Measurements from ENCODE around the gene CRLF3. TPM values are rescaled to one million over a fixed set of nuclear protein-coding genes. Genes with fewer than 3 reads are reported as not detected.

Gene CRLF3
- total and polyA plus RNA-seq, 10 of the 15 experiments (the other 5 are each of a cell fraction or from before 2014, with no cell fraction given): 10.0 to 39.2 (median 26.7) TPM

DNA sequence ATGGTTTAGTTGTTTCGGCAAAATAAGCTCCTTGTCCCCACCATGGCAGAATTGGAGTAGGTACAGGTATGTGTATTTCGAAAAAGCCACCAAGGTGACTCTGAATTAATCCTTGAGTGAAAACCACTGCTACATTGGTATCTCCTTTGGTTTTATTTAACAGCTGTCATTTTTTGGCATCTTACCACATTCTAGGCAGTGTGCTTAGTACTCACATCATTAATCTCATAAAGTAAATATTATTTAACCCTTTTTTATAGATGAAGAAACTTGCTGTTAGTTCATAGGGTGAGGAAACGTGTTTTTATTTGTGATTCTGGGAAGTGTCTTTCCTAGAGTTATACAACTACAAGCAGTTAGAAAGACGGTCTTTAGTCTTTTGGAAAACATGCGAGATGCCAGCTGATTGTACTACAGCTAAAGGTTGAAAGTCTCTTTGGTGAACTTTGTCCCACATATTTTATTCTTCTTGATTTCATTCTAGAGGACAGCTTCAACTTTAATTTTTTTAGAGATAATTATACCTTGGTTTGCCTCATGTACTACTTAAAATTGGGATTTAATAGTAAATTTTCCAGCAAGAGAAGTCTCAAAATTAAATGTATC is 13.8 kb upstream of the CRLF3 start (continued):
- TF ChIP-seq, protein P1, sequence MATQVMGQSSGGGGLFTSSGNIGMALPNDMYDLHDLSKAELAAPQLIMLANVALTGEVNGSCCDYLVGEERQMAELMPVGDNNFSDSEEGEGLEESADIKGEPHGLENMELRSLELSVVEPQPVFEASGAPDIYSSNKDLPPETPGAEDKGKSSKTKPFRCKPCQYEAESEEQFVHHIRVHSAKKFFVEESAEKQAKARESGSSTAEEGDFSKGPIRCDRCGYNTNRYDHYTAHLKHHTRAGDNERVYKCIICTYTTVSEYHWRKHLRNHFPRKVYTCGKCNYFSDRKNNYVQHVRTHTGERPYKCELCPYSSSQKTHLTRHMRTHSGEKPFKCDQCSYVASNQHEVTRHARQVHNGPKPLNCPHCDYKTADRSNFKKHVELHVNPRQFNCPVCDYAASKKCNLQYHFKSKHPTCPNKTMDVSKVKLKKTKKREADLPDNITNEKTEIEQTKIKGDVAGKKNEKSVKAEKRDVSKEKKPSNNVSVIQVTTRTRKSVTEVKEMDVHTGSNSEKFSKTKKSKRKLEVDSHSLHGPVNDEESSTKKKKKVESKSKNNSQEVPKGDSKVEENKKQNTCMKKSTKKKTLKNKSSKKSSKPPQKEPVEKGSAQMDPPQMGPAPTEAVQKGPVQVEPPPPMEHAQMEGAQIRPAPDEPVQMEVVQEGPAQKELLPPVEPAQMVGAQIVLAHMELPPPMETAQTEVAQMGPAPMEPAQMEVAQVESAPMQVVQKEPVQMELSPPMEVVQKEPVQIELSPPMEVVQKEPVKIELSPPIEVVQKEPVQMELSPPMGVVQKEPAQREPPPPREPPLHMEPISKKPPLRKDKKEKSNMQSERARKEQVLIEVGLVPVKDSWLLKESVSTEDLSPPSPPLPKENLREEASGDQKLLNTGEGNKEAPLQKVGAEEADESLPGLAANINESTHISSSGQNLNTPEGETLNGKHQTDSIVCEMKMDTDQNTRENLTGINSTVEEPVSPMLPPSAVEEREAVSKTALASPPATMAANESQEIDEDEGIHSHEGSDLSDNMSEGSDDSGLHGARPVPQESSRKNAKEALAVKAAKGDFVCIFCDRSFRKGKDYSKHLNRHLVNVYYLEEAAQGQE (IDR thresholded peaks at IDR 0.05; ENCODE audit: low read depth, low read length): no peak
- no peak for TF ChIP-seq DPF2 (IDR thresholded peaks at IDR 0.05)

- DNase-seq (ENCODE audit: low read depth, low spot score): no peak
- Histone ChIP-seq H2AFZ (ENCODE audit: control insufficient read depth, low read depth, low read length) (peak overlapping the region; percentile 97), H3K4me2 (ENCODE audit: control insufficient read depth, insufficient read depth) (peak overlapping the region; percentile 92), H3K36me3 (ENCODE audit: control insufficient read depth in 2 of 2, insufficient read depth in 2 of 2, low read length in 1 of 2) (no peaks in the 10 kb centered on the region), H3K9me3 (replicated peaks; ENCODE audit: control insufficient read depth, insufficient read depth, low read length) (no peaks in the 10 kb centered on the region), H3K4me1 (ENCODE audit: control insufficient read depth, insufficient read depth, low read length) (peaks cover 4% of the 10 kb centered on the region; the same call in 1 of the 2 replicates), H4K20me1 (ENCODE audit: control insufficient read depth, insufficient read depth) (no peaks in the 10 kb centered on the region), H3K27ac (ENCODE audit: control insufficient read depth, insufficient read depth) (peak overlapping the region; percentile 92), H3K9ac (ENCODE audit: control insufficient read depth, insufficient read depth, low read length) (peak overlapping the region; percentile 97), H3K27me3 (replicated peaks in 1 of 2; ENCODE audit: control insufficient read depth in 2 of 2, insufficient read depth in 2 of 2, low read length in 1 of 2) (no peaks in the 10 kb centered on the region), H3K79me2 (ENCODE audit: control insufficient read depth, insufficient read depth, low read length) (peaks cover 35% of the 10 kb centered on the region), H3K4me3 (peak overlapping the region; percentile 98)
- under 1% methylated on average over 15 of the region's 15 CpGs for WGBS (ENCODE audit: insufficient coverage, insufficient replicate concordance, low lambda C conversion rate, missing lambda C conversion rate)
- ChIA-PET SMC1A (ENCODE audit: uncharacterized antibody, unreplicated experiment) (interaction anchor here (1.2 to 3.6 kb wide), 3 partner anchors 8 to 23 kb away, joined by 3 to 14 read pairs (median 7); partner anchors contain the start of gene CRLF3), CTCF (interaction anchor here (0.9 to 2.8 kb wide), 3 partner anchors 8 to 113 kb away, joined by 4 to 12 read pairs (median 4); no protein-coding TSS in a partner anchor), RAD21 (ENCODE audit: unreplicated experiment) (no interaction called here), POLR2A (interaction anchor here (0.5 kb wide), 1 partner anchor 552 kb away, joined by 4 read pairs; no protein-coding TSS in a partner anchor)
- FAIRE-seq: no peak
- TSS peak; percentile 63 for BruUV-seq (replicated peaks)
- peak; percentile 16 for ATAC-seq
- in situ Hi-C loops (cut with MboI) (no loop called here), intact Hi-C loops (cut with micrococcal nuclease; ENCODE audit: unreplicated experiment) (no loop called here)
- TF ChIP-seq ZNF384 (IDR thresholded peaks at IDR 0.05; ENCODE audit: borderline replicate concordance, low read depth, low read length) (no peak), BCL11A (IDR thresholded peaks at IDR 0.05; ENCODE audit: low read depth, low read length) (no peak), RB1 (IDR thresholded peaks at IDR 0.05; ENCODE audit: borderline replicate concordance) (no peak), SMAD5 (IDR thresholded peaks at IDR 0.05; ENCODE audit: low read depth) (0 out of 2 replicates have a peak, but pooled peaks have one; percentile 31), RUNX3 (IDR thresholded peaks at IDR 0.05; ENCODE audit: low read length) (peak; percentile 35; the same call in 1 of the 2 replicates), ESRRA (IDR thresholded peaks at IDR 0.05; ENCODE audit: low read length) (no peak), PAX8 (IDR thresholded peaks at IDR 0.05) (no peak), FOS (IDR thresholded peaks at IDR 0.05; ENCODE audit: borderline replicate concordance, extremely low read depth, insufficient read length) (no peak), SUPT20H (IDR thresholded peaks at IDR 0.05; ENCODE audit: borderline replicate concordance, control insufficient read depth, low read depth, low read length) (no peak), GABPA (IDR thresholded peaks at IDR 0.05; ENCODE audit: low read depth) (no peak), RAD51 (IDR thresholded peaks at IDR 0.05) (no peak), NRF1 (conservative IDR thresholded peaks at IDR 0.05; ENCODE audit: low read depth, low read length) (no peak), MEF2B (IDR thresholded peaks at IDR 0.05; ENCODE audit: partially characterized antibody, poor library complexity, severe bottlenecking) (no peak), E4F1 (IDR thresholded peaks at IDR 0.05; ENCODE audit: borderline replicate concordance, partially characterized antibody) (no peak)
These were observed 8.1 kb upstream of the CRLF3 start for GRCh38 chr17:30832438-30833124.

Data from GM12878 (cell line).